Adrenal gland (tissue), 12 donors: ENCODE results near the gene ARSD. TPM values are rescaled to one million over a fixed set of nuclear protein-coding genes. Genes with fewer than 3 reads are reported as not detected.

Source experiments
- DNase-seq, 7 donors: peaks; one replicate each; pipeline ENCODE4 v3.0.0-alpha.2; 2019 to 2020
- H3K27ac ChIP-seq, 5 donors: fragments of 200-600 bp; sonication (generic) in 4 of 5; 1 replicate in 3 of 5; 2 replicates in 2 of 5; pipeline versions ENCODE4 v1.5.1 to v1.8.0; 2016 to 2020; ENCODE audit warnings: mild to moderate bottlenecking in 1 of 5
- H3K27me3 ChIP-seq: fragments of 200-600 bp; 2 replicates; pipeline ENCODE4 v1.8.0; 2021
- H3K36me3 ChIP-seq, 2 donors: fragments of 200-600 bp; replicated peaks in 1 of 2; 1 replicate in 1 of 2; 2 replicates in 1 of 2; pipeline versions ENCODE4 v1.5.1 to v1.8.0; 2018 to 2022
- H3K4me1 ChIP-seq, 2 donors: fragments of 200-600 bp; replicated peaks in 1 of 2; 1 replicate in 1 of 2; 2 replicates in 1 of 2; pipeline versions ENCODE4 v1.5.1 to v1.8.0; 2018 to 2021
- H3K4me3 ChIP-seq, 4 donors: fragments of 200-600 bp; sonication (generic) in 3 of 4; one replicate each; pipeline ENCODE4 v1.5.1; 2016 to 2018
- H3K9me3 ChIP-seq, 3 donors: fragments of 200-600 bp; sonication (generic) in 1 of 3; replicated peaks in 1 of 3; 1 replicate in 2 of 3; 2 replicates in 1 of 3; pipeline versions ENCODE4 v1.5.1 to v1.8.0; 2016 to 2021
- POLR2A ChIP-seq, 2 donors: fragments of 450-650 bp; IDR thresholded peaks; one replicate each; pipeline ENCODE4 v1.6.1; 2017; ENCODE audit warnings: antibody characterized with exemption in 2 of 2, mild to moderate bottlenecking in 2 of 2, moderate library complexity in 1 of 2
- WGBS, 4 donors: extraction: QIAGEN DNeasy Blood & Tissue Kit in 2 of 4; methylation state at CpG; one replicate each; pipeline versions ENCODE4 v1.1.5 to v1.1.7; 2013 to 2017; 5-methylcytosine and 5-hydroxymethylcytosine counted together
- intact Hi-C, 2 donors: fragments of 100-400 bp; cut with DNase I; formaldehyde crosslinking; loops; one replicate each; pipeline versions ENCODE4 v1.14.1 to v1.15.0; 2022 to 2023
- polyA plus RNA-seq, 3 donors: library from polyadenylated mRNA; stranded (reverse); fragments of 200-250 nt in 2 of 3; fragments of 350-450 nt in 1 of 3; fragmentation: Illumina TruSeq in 1 of 3; extraction: RNeasy Lipid Tissue Mini Kit (QIAGEN cat#74804) in 1 of 3; gene quantifications; one replicate each; pipeline ENCODE4 v1.2.3, GENCODE V29; 2013 to 2014
- total RNA-seq, 9 donors: library from RNA; depleted of rRNA in 4 of 9; stranded (reverse); fragments of >200 nt in 4 of 9; fragments of 120-200 nt in 1 of 9; fragmentation: NEBNext Ultra II Directional in 1 of 9; extraction: Animal tissue kit (Norgen Biotek cat#: 25700) in 1 of 9; gene quantifications; one replicate each; pipeline versions ENCODE4 v1.1.0 to v1.2.4, GENCODE V29; 2013 to 2023
- TF ChIP-seq, protein P1 (sequence below), 6 experiments: fragments of 450-650 bp in 4 of 6; fragments of 200-600 bp in 2 of 6; sonication (generic) in 1 of 6; IDR thresholded peaks; 1 replicate in 5 of 6; 2 replicates in 1 of 6; pipeline versions ENCODE4 v1.5.1 to v1.8.0; 2016 to 2021; ENCODE audit warnings: antibody characterized with exemption in 6 of 6, mild to moderate bottlenecking in 2 of 6, moderate library complexity in 1 of 6
- donor health status: healthy with polysubstance abuse.
- donor health status: Bipolar disorder and iron deficiency.
- donor health status: DM: yes; HTN: yes; CAD: no.
- donor health status: DM: no; HTN: no; CAD: no.
- donor health status: DM: no; HTN: no; CAD: no.
- donor health status: DM: yes; HTN: yes; CAD: no.

The ARSD gene
- total and polyA plus RNA-seq, 12 donors: 9.9 to 24.9 (median 17.0) TPM

- H3K36me3 ChIP-seq: no peaks in the 10 kb centered on the region
- intact Hi-C loops: no loop called here
- no peaks in the 10 kb centered on the region for H3K9me3 ChIP-seq
- H3K4me3 ChIP-seq: no peak overlapping the region
- H3K27ac ChIP-seq: no peak overlapping the region
- DNase-seq: no peak
- WGBS, 4 donors: 70 to 75% (median 74%) methylated on average over 9 to 18 of the region's 18 CpGs
- no peaks in the 10 kb centered on the region for H3K27me3 ChIP-seq
- TF ChIP-seq, protein P1, sequence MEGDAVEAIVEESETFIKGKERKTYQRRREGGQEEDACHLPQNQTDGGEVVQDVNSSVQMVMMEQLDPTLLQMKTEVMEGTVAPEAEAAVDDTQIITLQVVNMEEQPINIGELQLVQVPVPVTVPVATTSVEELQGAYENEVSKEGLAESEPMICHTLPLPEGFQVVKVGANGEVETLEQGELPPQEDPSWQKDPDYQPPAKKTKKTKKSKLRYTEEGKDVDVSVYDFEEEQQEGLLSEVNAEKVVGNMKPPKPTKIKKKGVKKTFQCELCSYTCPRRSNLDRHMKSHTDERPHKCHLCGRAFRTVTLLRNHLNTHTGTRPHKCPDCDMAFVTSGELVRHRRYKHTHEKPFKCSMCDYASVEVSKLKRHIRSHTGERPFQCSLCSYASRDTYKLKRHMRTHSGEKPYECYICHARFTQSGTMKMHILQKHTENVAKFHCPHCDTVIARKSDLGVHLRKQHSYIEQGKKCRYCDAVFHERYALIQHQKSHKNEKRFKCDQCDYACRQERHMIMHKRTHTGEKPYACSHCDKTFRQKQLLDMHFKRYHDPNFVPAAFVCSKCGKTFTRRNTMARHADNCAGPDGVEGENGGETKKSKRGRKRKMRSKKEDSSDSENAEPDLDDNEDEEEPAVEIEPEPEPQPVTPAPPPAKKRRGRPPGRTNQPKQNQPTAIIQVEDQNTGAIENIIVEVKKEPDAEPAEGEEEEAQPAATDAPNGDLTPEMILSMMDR (IDR thresholded peaks at IDR 0.05): no peak
- TF ChIP-seq POLR2A (IDR thresholded peaks at IDR 0.05): no peak
- no peaks in the 10 kb centered on the region for H3K4me1 ChIP-seq
Measured at GRCh38 chrX:2934715-2935710, 5.9 kb upstream of the ARSD start.

GRCh38 chrX:2933125-2933900, 4.2 kb upstream of the ARSD start:
- TF ChIP-seq, protein P1 (IDR thresholded peaks at IDR 0.05): no peak
- TF ChIP-seq POLR2A (IDR thresholded peaks at IDR 0.05): no peak
- intact Hi-C loops: no loop called here
- Histone ChIP-seq H3K36me3 (no peaks in the 10 kb centered on the region), H3K27ac (no peak overlapping the region), H3K27me3 (no peaks in the 10 kb centered on the region), H3K4me3 (no peak overlapping the region), H3K9me3 (no peaks in the 10 kb centered on the region), H3K4me1 (no peaks in the 10 kb centered on the region)
- DNase-seq: no peak
- 71 to 83% (median 78%) methylated on average over 15 to 19 of the region's 19 CpGs for WGBS, 4 donors

DNA sequence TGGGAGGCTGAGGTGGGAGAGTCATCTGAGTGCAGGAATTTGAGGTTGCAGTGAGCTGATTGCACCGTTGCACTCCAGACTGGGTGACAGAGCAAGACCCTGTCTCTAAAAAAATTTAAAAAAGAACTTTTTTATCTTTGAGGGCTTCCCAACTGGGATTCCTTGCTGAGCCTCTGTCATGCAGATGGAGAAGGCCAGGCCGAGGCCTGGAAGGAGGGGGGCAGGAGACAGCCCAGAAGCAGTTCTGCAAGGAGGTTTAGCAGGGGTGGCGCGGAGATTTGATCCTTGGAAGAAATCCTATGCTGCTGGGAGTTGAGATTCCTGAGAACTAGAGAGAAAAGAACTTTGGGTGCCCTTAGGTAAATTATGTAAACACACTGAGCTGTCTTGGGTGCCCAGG, 2.5 kb upstream of the ARSD start:
- no peaks in the 10 kb centered on the region for H3K9me3 ChIP-seq
- intact Hi-C loops: no loop called here
- WGBS, 4 donors: 78 to 100% (median 82%) methylated on average over 3 to 4 of the region's 4 CpGs

More for the DNA sequence above, 2.5 kb upstream of the ARSD start:
- no peak overlapping the region for H3K4me3 ChIP-seq
- TF ChIP-seq, protein P1 (IDR thresholded peaks at IDR 0.05): no peak
- TF ChIP-seq POLR2A (IDR thresholded peaks at IDR 0.05): no peak
- no peaks in the 10 kb centered on the region for H3K4me1 ChIP-seq
- DNase-seq: no peak
- H3K36me3 ChIP-seq: no peaks in the 10 kb centered on the region
- no peak overlapping the region for H3K27ac ChIP-seq
- H3K27me3 ChIP-seq: no peaks in the 10 kb centered on the region
